Loucy (cell line): ENCODE measurements around the gene RWDD4.

Source experiments
- CTCF ChIP-seq: fragments of 200-600 bp; sonication (generic); conservative IDR thresholded peaks from 2 replicates; pipeline ENCODE4 v1.5.1; 2014; ENCODE audit warnings: mild to moderate bottlenecking, antibody characterized with exemption, low read length
- EZH2phosphoT487 ChIP-seq: fragments of 200-600 bp; IDR thresholded peaks from 2 replicates; pipeline ENCODE4 v1.6.1; 2018; ENCODE audit warnings: antibody characterized with exemption, mild to moderate bottlenecking, moderate library complexity, borderline replicate concordance

- TF ChIP-seq CTCF (no peak), EZH2phosphoT487 (no peak)
Measured at GRCh38 chr4:183618681-183619080, 40.3 kb downstream of the RWDD4 start.
